ENCODE results near the gene UNC13D. TPM values are rescaled to one million over a fixed set of nuclear protein-coding genes. Genes with fewer than 3 reads are reported as not detected.

UNC13D gene
- total and polyA plus RNA-seq, 8 donors, result 4.7 to 29.0 (median 12.6) TPM

GRCh38 chr17:75835654-75835987 is 8.6 kb downstream of the UNC13D start:
- Histone ChIP-seq H3K27ac (no peak overlapping the region), H3K4me1 (no peaks in the 10 kb centered on the region), H3K27me3 (no peaks in the 10 kb centered on the region), H3K9me3 (no peaks in the 10 kb centered on the region), H3K36me3 (no peaks in the 10 kb centered on the region), H3K4me3 (no peak overlapping the region)
- intact Hi-C loops (cut with DNase I), result no loop called here
- 88 to 90% methylated on average over 9 of the region's 9 CpGs for WGBS, 2 donors
- no peak for TF ChIP-seq CTCF (IDR thresholded peaks at IDR 0.05)
- DNase-seq (peak in 1 of 6 donors; percentile 63), FAIRE-seq (no peak), ATAC-seq (no peak)

- FAIRE-seq, result no peak
- Histone ChIP-seq H3K27ac (no peak overlapping the region), H3K36me3 (no peaks in the 10 kb centered on the region), H3K27me3 (no peaks in the 10 kb centered on the region), H3K4me3 (no peak overlapping the region), H3K9me3 (no peaks in the 10 kb centered on the region), H3K4me1 (no peaks in the 10 kb centered on the region)
- intact Hi-C loops (cut with DNase I), result no loop called here
- 76 to 79% methylated on average over 19 to 24 of the region's 24 CpGs for WGBS, 2 donors
- DNase-seq, result peak in 1 of 6 donors; percentile 71
- ATAC-seq, result no peak
- no peak for TF ChIP-seq CTCF (IDR thresholded peaks at IDR 0.05)
Observed at GRCh38 chr17:75834928-75835653, 9.1 kb downstream of the UNC13D start.

- H3K4me3 ChIP-seq, result no peak overlapping the region
- no peaks in the 10 kb centered on the region for H3K4me1 ChIP-seq
- TF ChIP-seq CTCF (IDR thresholded peaks at IDR 0.05), result no peak
- DNase-seq, result peak in 1 of 6 donors; percentile 58
- H3K27me3 ChIP-seq, result no peaks in the 10 kb centered on the region
- no peak for ATAC-seq
- FAIRE-seq, result no peak
- no peaks in the 10 kb centered on the region for H3K36me3 ChIP-seq
- no peak overlapping the region for H3K27ac ChIP-seq
- 92 to 93% methylated on average over 25 of the region's 25 CpGs for WGBS, 2 donors
- H3K9me3 ChIP-seq, result no peaks in the 10 kb centered on the region
- intact Hi-C loops (cut with DNase I), result no loop called here
Observed at GRCh38 chr17:75834279-75834920, 9.8 kb downstream of the UNC13D start.

- Histone ChIP-seq H3K9me3 (no peaks in the 10 kb centered on the region), H3K36me3 (no peaks in the 10 kb centered on the region), H3K4me3 (no peak overlapping the region), H3K27me3 (no peaks in the 10 kb centered on the region), H3K4me1 (no peaks in the 10 kb centered on the region), H3K27ac (peak overlapping the region in 2 of 4 donors; percentile 15 to 28)
- intact Hi-C loops (cut with DNase I), result no loop called here
- ATAC-seq (no peak), FAIRE-seq (no peak), DNase-seq (peak in 1 of 6 donors; percentile 49)
- no peak for TF ChIP-seq CTCF (IDR thresholded peaks at IDR 0.05)
- WGBS, 2 donors, result 75 to 76% methylated on average over 20 of the region's 20 CpGs
Observed at GRCh38 chr17:75832652-75833400, 11.4 kb downstream of the UNC13D start.

Data from pancreas (tissue), 10 donors.